GM19099 (cell line): ENCODE results near the gene KRTAP20-4.

Experiments used
- POLR2A ChIP-seq: IDR thresholded peaks from 3 replicates; pipeline ENCODE4 v1.6.1; 2011; ENCODE audit warnings: low read depth; ENCODE audit not compliant: insufficient read length; ENCODE audit errors: extremely low read depth

Gene KRTAP20-4

DNA sequence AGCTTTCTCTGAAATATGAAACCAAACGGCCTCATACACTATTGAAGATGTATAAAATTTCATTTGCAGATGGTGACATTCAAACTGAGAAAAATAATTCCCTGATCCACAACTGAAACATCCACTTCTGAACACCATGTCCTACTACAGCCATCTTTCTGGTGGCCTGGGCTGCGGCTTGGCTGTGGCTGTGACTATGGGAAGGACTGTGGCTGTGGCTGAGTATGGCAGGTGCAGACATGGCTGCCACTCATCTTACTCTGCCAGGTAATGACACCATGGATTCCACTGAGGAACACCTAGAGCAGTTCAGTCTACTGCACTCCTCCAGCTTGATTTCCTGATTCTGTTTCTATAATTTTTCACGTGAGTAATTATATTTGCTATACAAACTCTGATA, at the start of gene KRTAP20-4:
Gene KRTAP20-4, plus strand, starts transcription at position 106 of the 400 bp plus-strand sequence.
- TF ChIP-seq POLR2A = no peak

GRCh38 chr21:30577766-30578165, 42.7 kb upstream of the KRTAP20-4 start:
- TF ChIP-seq POLR2A = no peak

- no peak for TF ChIP-seq POLR2A
Observed at GRCh38 chr21:30579346-30579745, 41.1 kb upstream of the KRTAP20-4 start.

GRCh38 chr21:30580132-30580531, 40.3 kb upstream of the KRTAP20-4 start:
- no peak for TF ChIP-seq POLR2A

DNA sequence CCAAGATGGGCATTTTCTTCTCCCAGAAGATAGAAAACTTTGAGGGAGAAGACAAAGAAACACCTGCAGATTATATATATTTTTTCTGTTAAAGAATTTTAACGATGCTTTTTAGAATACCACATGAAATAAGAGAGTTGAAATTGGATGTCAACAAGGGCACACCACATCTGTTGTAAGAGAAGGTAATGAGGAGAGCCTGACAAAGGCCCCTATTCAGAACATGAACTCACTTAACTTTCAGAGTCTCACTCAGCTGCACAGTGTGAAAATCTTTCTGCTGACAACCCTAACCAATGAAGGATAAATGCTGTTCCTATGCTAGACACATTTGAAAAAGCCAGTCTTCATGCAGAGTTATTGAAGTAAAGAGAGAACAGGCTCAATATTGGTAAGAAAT, 37.6 kb upstream of the KRTAP20-4 start:
- TF ChIP-seq POLR2A = no peak

- TF ChIP-seq POLR2A = no peak
Observed at GRCh38 chr21:30590297-30590696, 30.1 kb upstream of the KRTAP20-4 start, which contains the start of gene KRTAP22-2. Gene KRTAP22-2 (minus strand): TSS chr21:30590397.

GRCh38 chr21:30592140-30592539, 28.3 kb upstream of the KRTAP20-4 start, which contains the start of gene KRTAP6-3:
Gene KRTAP6-3 (plus strand): TSS chr21:30592440. CDS start chr21:30592446, 6 bp downstream.
- no peak for TF ChIP-seq POLR2A

GRCh38 chr21:30598802-30599201, 21.6 kb upstream of the KRTAP20-4 start, which contains the start of gene KRTAP6-2:
Gene KRTAP6-2 (minus strand): TSS chr21:30598902. CDS start chr21:30598874, 28 bp downstream.
- no peak for TF ChIP-seq POLR2A

GRCh38 chr21:30600787-30601186, 19.6 kb upstream of the KRTAP20-4 start, which contains the start of gene KRTAP22-1:
Gene KRTAP22-1 (plus strand): TSS chr21:30601087.
- TF ChIP-seq POLR2A = no peak

GRCh38 chr21:30605968-30606367, 14.5 kb upstream of the KRTAP20-4 start:
- TF ChIP-seq POLR2A = no peak

GRCh38 chr21:30612132-30612531, 8.3 kb upstream of the KRTAP20-4 start:
- no peak for TF ChIP-seq POLR2A

DNA sequence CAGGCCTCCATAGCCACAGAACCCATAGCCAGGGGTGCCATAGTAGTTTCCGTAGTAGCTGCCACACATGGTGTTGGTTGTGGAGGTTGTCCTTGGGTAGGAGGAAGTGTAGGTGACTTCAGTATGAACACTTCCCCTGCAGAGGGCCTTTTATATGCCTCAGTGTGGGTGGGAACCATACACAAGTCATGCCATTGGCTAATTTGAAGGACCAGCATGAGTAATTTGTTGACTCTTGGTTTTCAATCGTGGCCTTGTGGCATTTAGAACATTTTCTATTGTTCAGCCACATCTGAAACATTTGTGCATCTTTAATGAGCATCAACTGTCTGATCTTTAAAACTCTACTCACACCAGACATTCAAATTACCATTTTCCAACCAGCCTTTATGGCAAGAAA, 6.6 kb upstream of the KRTAP20-4 start, which contains the start of gene KRTAP6-1:
Gene KRTAP6-1, minus strand, starts transcription at position 95 of the 400 bp plus-strand sequence. Its CDS starts 26 bp downstream, at position 69.
- no peak for TF ChIP-seq POLR2A

- no peak for TF ChIP-seq POLR2A
Observed at GRCh38 chr21:30615199-30615598, 5.2 kb upstream of the KRTAP20-4 start.

- TF ChIP-seq POLR2A = no peak
Observed at GRCh38 chr21:30616125-30616524, 4.3 kb upstream of the KRTAP20-4 start, which contains the start of gene KRTAP20-1. Gene KRTAP20-1 (plus strand): TSS chr21:30616425. CDS start chr21:30616455, 30 bp downstream.

- no peak for TF ChIP-seq POLR2A
Observed at GRCh38 chr21:30620080-30620479, 347 bp upstream of the KRTAP20-4 start.

DNA sequence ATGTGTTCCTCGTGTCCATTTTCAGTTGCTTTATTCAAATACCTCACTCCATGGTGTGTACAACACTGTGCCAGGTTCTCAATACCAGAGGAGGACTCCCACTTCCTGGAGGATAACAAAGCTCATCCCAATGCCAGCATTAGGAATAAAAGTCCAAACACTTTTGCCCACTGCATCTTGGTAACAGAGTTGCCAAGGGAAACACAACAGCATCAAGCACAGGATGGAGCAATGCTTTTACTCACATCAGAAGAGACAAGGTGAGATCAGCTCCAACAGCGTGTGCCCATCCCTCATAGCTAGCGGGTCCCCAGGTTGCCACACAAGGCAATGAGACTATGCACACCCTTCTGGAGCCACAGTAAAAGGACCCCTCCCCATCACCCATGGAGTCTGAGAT, 2.9 kb downstream of the KRTAP20-4 start:
- no peak for TF ChIP-seq POLR2A

DNA sequence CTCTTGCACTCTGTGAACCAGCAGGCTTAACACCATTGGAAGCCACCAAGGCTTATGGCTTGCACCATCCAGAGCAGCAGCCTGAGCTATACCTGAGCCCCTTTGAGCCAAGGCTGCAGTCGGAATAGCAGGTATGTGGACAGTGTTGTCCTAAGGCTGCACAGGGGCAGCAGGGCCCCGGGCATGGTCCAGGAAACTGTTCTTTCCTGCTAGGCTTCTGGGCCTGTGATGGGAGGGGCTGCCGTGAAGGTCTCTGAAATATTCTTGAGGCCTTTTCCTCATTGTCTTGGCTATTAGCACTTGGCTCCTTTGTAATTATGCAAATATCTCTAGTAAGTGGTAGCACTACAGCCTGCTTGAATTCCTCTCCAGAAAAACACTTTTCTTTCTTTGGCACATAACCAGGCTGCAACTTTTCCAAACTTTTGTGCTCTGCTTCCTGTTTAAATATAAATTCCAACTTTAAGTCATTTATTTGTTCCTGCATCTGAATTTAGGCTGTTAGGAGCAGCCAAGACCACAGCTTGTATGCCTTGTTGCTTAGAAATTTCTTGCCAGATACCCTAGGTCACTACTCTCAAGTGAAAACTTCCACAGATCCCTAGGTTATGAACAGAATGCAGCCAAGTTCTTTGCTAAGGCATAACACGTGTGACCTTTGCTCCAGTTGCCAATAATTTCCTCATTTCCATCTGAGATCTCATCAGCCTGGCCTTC, 5.2 kb downstream of the KRTAP20-4 start:
- TF ChIP-seq POLR2A = no peak

DNA sequence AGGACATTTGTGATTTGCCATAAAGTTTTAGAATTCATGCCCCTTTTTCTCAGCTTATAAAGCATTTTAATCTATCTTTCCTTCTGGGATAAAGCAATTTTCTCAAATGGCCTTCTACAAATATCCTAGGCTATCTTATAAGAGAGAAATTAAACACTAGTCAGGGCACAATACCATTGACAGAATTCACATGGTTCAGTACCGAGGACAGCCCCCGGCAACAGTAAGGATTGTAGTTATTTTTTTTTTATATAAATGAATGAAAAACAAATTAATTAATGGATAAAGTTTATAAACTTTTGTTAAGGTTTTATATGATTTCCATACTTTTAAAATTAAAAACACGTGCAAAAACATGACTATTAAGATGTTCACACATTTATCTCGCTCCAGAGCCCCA, 7.7 kb downstream of the KRTAP20-4 start:
- no peak for TF ChIP-seq POLR2A
